Caco-2 (cell line): ENCODE measurements around the gene ATOSB. TPM values are rescaled to one million over a fixed set of nuclear protein-coding genes. Genes with fewer than 3 reads are reported as not detected.

Experiments
- BruUV-seq: library from RNA; stranded (reverse); fragments of 400-500 nt; replicated peaks from 2 replicates; lab custom pipeline; 2021; lab: Mats Ljungman, UMichigan
- CTCF ChIA-PET: fragments of 300-600 bp; sonication (Branson Sonifier 250); formaldehyde crosslinking; loops from one replicate; lab custom pipeline; 2022; ENCODE audit warnings: antibody characterized with exemption; lab: Charles Lee
- POLR2A ChIA-PET: fragments of 300-600 bp; sonication (Branson Sonifier 250); formaldehyde crosslinking; loops from one replicate; lab custom pipeline; 2022; ENCODE audit warnings: antibody characterized with exemption; lab: Charles Lee
- DNase-seq, 2 experiments: peaks; one replicate each; pipeline versions ENCODE4 v3.0.0 to v3.0.0-alpha.2; 2020 to 2022
- H3K27me3 ChIP-seq: replicated peaks from 2 replicates; pipeline ENCODE4 v1.6.0; 2011; ENCODE audit warnings: low read length; ENCODE audit not compliant: control insufficient read depth, insufficient read depth
- H3K36me3 ChIP-seq: 2 replicates; pipeline ENCODE4 v1.5.1; 2011; ENCODE audit warnings: low read length; ENCODE audit not compliant: control insufficient read depth, insufficient read depth
- H3K4me1 ChIP-seq: fragments of 250-450 bp; sonication (Bioruptor Pico); 2 replicates; pipeline ENCODE4 v1.5.1; 2020; ENCODE audit warnings: mild to moderate bottlenecking
- H3K4me3 ChIP-seq: 2 replicates; pipeline ENCODE4 v1.5.1; 2011; ENCODE audit warnings: low read depth, mild to moderate bottlenecking, control low read depth, low read length
- H3K9me3 ChIP-seq: fragments of 250-450 bp; sonication (Bioruptor Pico); 2 replicates; pipeline ENCODE4 v1.5.1; 2020; ENCODE audit warnings: mild to moderate bottlenecking, moderate library complexity
- H3K27ac Mint-ChIP-seq: one replicate; pipeline ENCODE4 v1.8.0; 2022; ENCODE audit warnings: mixed read lengths; ENCODE audit not compliant: unreplicated experiment
- H3K27me3 Mint-ChIP-seq: one replicate; pipeline ENCODE4 v1.8.0; 2022; ENCODE audit warnings: mixed read lengths; ENCODE audit not compliant: insufficient read depth, unreplicated experiment
- H3K36me3 Mint-ChIP-seq: one replicate; pipeline ENCODE4 v1.8.0; 2022; ENCODE audit warnings: mild to moderate bottlenecking, mixed read lengths; ENCODE audit not compliant: insufficient read depth, unreplicated experiment
- H3K4me1 Mint-ChIP-seq: one replicate; pipeline ENCODE4 v1.8.0; 2022; ENCODE audit warnings: low read depth, mixed read lengths; ENCODE audit not compliant: unreplicated experiment
- H3K4me3 Mint-ChIP-seq: one replicate; pipeline ENCODE4 v1.8.0; 2022; ENCODE audit warnings: mild to moderate bottlenecking, moderate library complexity, mixed read lengths; ENCODE audit not compliant: unreplicated experiment
- H3K9me3 Mint-ChIP-seq: one replicate; pipeline ENCODE4 v1.8.0; 2022; ENCODE audit warnings: mixed read lengths; ENCODE audit not compliant: unreplicated experiment
- CTCF ChIP-seq, 2 experiments: fragments of 200-600 bp in 1 of 2; IDR thresholded peaks; 1 replicate in 1 of 2; 2 replicates in 1 of 2; pipeline versions ENCODE4 v1.5.1 to v1.8.0; 2011 to 2022; ENCODE audit warnings: antibody characterized with exemption in 1 of 2, control low read depth in 1 of 2, inconsistent platforms in 1 of 2, low read depth in 1 of 2, low read length in 1 of 2, mild to moderate bottlenecking in 1 of 2, moderate library complexity in 1 of 2; ENCODE audit not compliant: insufficient read depth in 1 of 2, severe bottlenecking in 1 of 2, unreplicated experiment in 1 of 2
- intact Hi-C: fragments of 100-400 bp; cut with micrococcal nuclease; formaldehyde crosslinking; loops from one replicate; pipeline ENCODE4 v1.10.0; 2022; ENCODE audit not compliant: unreplicated experiment
- total RNA-seq: library from RNA; stranded (reverse); gene quantifications from 2 replicates; pipeline ENCODE4 v1.2.3, GENCODE V29; 2022

Gene ATOSB
- total RNA-seq, 1 experiment from 2014 or later: 5.8 TPM

GRCh38 chr9:35072461-35073278 lies 43.0 kb downstream of the ATOSB start, which contains the start of gene VCP:
Gene VCP (minus strand): TSS chr9:35072625. CDS start chr9:35072353, 272 bp downstream.
- BruUV-seq: TSS peak; percentile 82
- Histone ChIP-seq H3K36me3 (peaks cover 2% of the 10 kb centered on the region; the same call in 1 of the 2 replicates), H3K4me1 (peaks cover 12% of the 10 kb centered on the region), H3K4me3 (peak within 1 kb of the TSS; percentile 73), H3K27me3 (no peaks in the 10 kb centered on the region), H3K9me3 (no peaks in the 10 kb centered on the region)
- peaks cover 22% of the 10 kb centered on the region for H3K4me1 Mint-ChIP-seq
- H3K9me3 Mint-ChIP-seq: no peaks in the 10 kb centered on the region
- peak within 1 kb of the TSS; percentile 93 for H3K4me3 Mint-ChIP-seq
- H3K27me3 Mint-ChIP-seq: no peaks in the 10 kb centered on the region
- peak; percentile 98 to 99 for DNase-seq
- TF ChIP-seq CTCF (IDR thresholded peaks at IDR 0.05; ENCODE audit: insufficient read depth in 1 of 2, low read depth in 1 of 2, low read length in 1 of 2, severe bottlenecking in 1 of 2, unreplicated experiment in 1 of 2): no peak
- CTCF ChIA-PET: interaction anchor here (0.6 to 2.2 kb wide), 9 partner anchors 8 to 438 kb away, joined by 3 to 9 read pairs (median 6); partner anchors contain the start of gene ATOSB
- intact Hi-C loops: loop anchor here (1.0 kb wide), 3 partner anchors 8 to 83 kb away; partner anchors contain the start of genes DNAJB5 and PIGO
- peaks cover 64% of the 10 kb centered on the region for H3K36me3 Mint-ChIP-seq
- peak within 1 kb of the TSS; percentile 97 for H3K27ac Mint-ChIP-seq
- POLR2A ChIA-PET: interaction anchor here (0.5 to 1.9 kb wide), 15 partner anchors 8 to 660 kb away, joined by 3 to 16 read pairs (median 4); partner anchors contain the start of genes ATOSB, CREB3, DNAJB5 and FANCG

DNA sequence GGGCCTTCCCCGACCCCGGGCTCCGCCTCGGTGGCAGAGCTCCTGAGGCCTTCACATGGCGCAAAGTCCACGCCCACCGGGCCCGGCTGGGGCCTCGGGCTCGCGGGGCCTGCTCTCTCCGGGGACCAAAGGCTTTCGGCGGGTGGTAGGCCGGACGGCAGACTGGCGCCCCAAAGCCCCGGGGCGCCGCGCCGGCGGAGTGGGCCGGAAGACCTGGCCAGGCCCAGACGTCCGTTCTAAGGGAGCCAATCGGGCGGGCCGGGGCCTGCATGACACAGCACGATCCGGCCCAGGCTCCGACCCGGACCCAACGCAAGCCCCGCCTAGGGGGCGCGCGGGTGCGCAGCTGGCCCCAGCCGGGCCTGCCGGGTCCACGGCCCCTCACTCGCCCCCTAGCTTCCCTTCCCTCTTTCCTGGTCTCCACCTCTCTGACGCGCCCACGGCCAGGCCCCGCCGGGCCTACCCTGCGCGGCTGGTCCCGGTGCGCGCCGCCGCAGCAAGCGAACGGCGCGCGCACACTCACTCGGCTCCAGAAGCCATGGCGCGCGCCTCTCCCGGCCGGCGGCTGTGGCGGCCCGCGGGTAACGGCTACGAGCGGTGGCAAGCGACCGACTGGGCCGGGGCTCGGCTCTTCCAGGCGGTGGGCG lies 43.7 kb downstream of the ATOSB start:
- peaks cover 22% of the 10 kb centered on the region for H3K4me1 Mint-ChIP-seq
- peak overlapping the region; percentile 93 for H3K4me3 Mint-ChIP-seq
- CTCF ChIA-PET: interaction anchor here (0.5 to 2.2 kb wide), 17 partner anchors 9 to 1119 kb away, joined by 3 to 9 read pairs (median 4); partner anchors contain the start of genes ATOSB, CLTA and PIGO
- peak; percentile 41 to 52 for TF ChIP-seq CTCF (IDR thresholded peaks at IDR 0.05; ENCODE audit: insufficient read depth in 1 of 2, low read depth in 1 of 2, low read length in 1 of 2, severe bottlenecking in 1 of 2, unreplicated experiment in 1 of 2)
- peak overlapping the region; percentile 97 for H3K27ac Mint-ChIP-seq
- no peaks in the 10 kb centered on the region for H3K9me3 ChIP-seq
- BruUV-seq: no TSS peak
- H3K27me3 ChIP-seq: no peaks in the 10 kb centered on the region
- peak; percentile 86 to 94 for DNase-seq
- H3K4me3 ChIP-seq: peak overlapping the region; percentile 73
- intact Hi-C loops: loop anchor here (1.0 kb wide), 3 partner anchors 8 to 83 kb away; partner anchors contain the start of genes DNAJB5 and PIGO
- peaks cover 4% of the 10 kb centered on the region for H3K36me3 ChIP-seq
- no peaks in the 10 kb centered on the region for H3K9me3 Mint-ChIP-seq
- peaks cover 12% of the 10 kb centered on the region for H3K4me1 ChIP-seq
- H3K27me3 Mint-ChIP-seq: no peaks in the 10 kb centered on the region
- H3K36me3 Mint-ChIP-seq: peaks cover 66% of the 10 kb centered on the region
- POLR2A ChIA-PET: interaction anchor here (0.5 to 1.9 kb wide), 21 partner anchors 8 to 1561 kb away, joined by 3 to 16 read pairs (median 4); partner anchors contain the start of genes ATOSB, CREB3, DNAJB5 and FANCG
